Endothelial cell of umbilical vein (primary cell): Measurements from ENCODE around the gene OCA2. TPM values are rescaled to one million over a fixed set of nuclear protein-coding genes. Genes with fewer than 3 reads are reported as not detected.

Experiments
- BruUV-seq: library from RNA; stranded (reverse); fragments of 400-500 nt; replicated peaks from 2 replicates; lab custom pipeline; 2021; lab: Mats Ljungman, UMichigan
- CTCF ChIA-PET: fragments of 300-600, 350-600 bp; sonication (Branson Sonifier 250); formaldehyde crosslinking; loops from one replicate; lab custom pipeline; 2021; ENCODE audit warnings: antibody characterized with exemption, inconsistent platforms; lab: Charles Lee
- POLR2A ChIA-PET: fragments of 300-600, 350-600 bp; sonication (Branson Sonifier 250); formaldehyde crosslinking; loops from one replicate; lab custom pipeline; 2021; ENCODE audit warnings: antibody characterized with exemption, inconsistent platforms; lab: Charles Lee
- DNase-seq: peaks from one replicate; pipeline ENCODE4 v3.0.0-alpha.2; 2011; ENCODE audit warnings: low read depth, low spot score
- FAIRE-seq: peaks from 2 replicates; lab custom pipeline; 2011; peaks lifted over from hg19 to GRCh38; lab: Jason Lieb, UNC
- H2AFZ ChIP-seq: 2 replicates; pipeline ENCODE4 v1.6.0; 2012; ENCODE audit warnings: low read depth, low read length, control low read depth, inconsistent platforms
- H3K27ac ChIP-seq: 2 replicates; pipeline ENCODE4 v1.5.1; 2011; ENCODE audit warnings: low read depth, mild to moderate bottlenecking, control low read depth, low read length, moderate library complexity; ENCODE audit not compliant: insufficient read depth
- H3K27me3 ChIP-seq, 2 experiments: 2 replicates each; pipeline versions ENCODE4 v1.6.0 to v1.6.1; 2011; ENCODE audit warnings: low read length in 2 of 2, mixed read lengths in 1 of 2; ENCODE audit not compliant: control insufficient read depth in 2 of 2, insufficient read depth in 2 of 2
- H3K36me3 ChIP-seq, 2 experiments: 2 replicates in 1 of 2; 3 replicates in 1 of 2; pipeline ENCODE4 v1.5.1; 2011; ENCODE audit warnings: low read length in 2 of 2, mild to moderate bottlenecking in 1 of 2, moderate library complexity in 1 of 2; ENCODE audit not compliant: control insufficient read depth in 2 of 2, insufficient read depth in 2 of 2; ENCODE audit errors: extremely low read depth in 1 of 2
- H3K4me1 ChIP-seq: 3 replicates; pipeline ENCODE4 v1.5.1; 2011; ENCODE audit warnings: mild to moderate bottlenecking, low read length; ENCODE audit not compliant: control insufficient read depth, insufficient read depth; ENCODE audit errors: extremely low read depth
- H3K4me2 ChIP-seq: 2 replicates; pipeline ENCODE4 v1.6.1; 2011; ENCODE audit warnings: low read length, control low read depth, mixed read lengths; ENCODE audit not compliant: insufficient read depth
- H3K4me3 ChIP-seq, 3 experiments: fragments of 200-600 bp in 1 of 3; sonication (generic), shearing (Covaris generic) in 1 of 3; replicated peaks in 1 of 3; 2 replicates each; pipeline ENCODE4 v1.5.1; 2011 to 2016; ENCODE audit warnings: control low read depth in 3 of 3, low read length in 3 of 3, mild to moderate bottlenecking in 2 of 3, inconsistent platforms in 1 of 3, low read depth in 1 of 3, moderate library complexity in 1 of 3; ENCODE audit not compliant: insufficient read depth in 1 of 3
- H3K79me2 ChIP-seq: 2 replicates; pipeline ENCODE4 v1.6.0; 2012; ENCODE audit warnings: low read length, inconsistent platforms; ENCODE audit not compliant: control insufficient read depth, insufficient read depth
- H3K9ac ChIP-seq: replicated peaks from 2 replicates; pipeline ENCODE3; 2011; ENCODE audit warnings: low read length, control low read depth; ENCODE audit not compliant: insufficient read depth; ENCODE audit errors: extremely low read depth
- H3K9me1 ChIP-seq: replicated peaks from 3 replicates; pipeline ENCODE4 v1.6.0; 2011; ENCODE audit warnings: mild to moderate bottlenecking, low read length; ENCODE audit not compliant: control insufficient read depth, insufficient read depth; ENCODE audit errors: extremely low read depth
- H3K9me3 ChIP-seq: replicated peaks from 2 replicates; pipeline ENCODE4 v1.5.1; 2012; ENCODE audit warnings: low read length, inconsistent platforms; ENCODE audit not compliant: control insufficient read depth, insufficient read depth
- H4K20me1 ChIP-seq: replicated peaks from 2 replicates; pipeline ENCODE3; 2011; ENCODE audit warnings: mild to moderate bottlenecking, low read length; ENCODE audit not compliant: control insufficient read depth, insufficient read depth; ENCODE audit errors: extremely low read depth
- EZH2 ChIP-seq: IDR thresholded peaks from 2 replicates; pipeline ENCODE4 v1.6.1; 2012; ENCODE audit warnings: borderline replicate concordance, low read depth, mild to moderate bottlenecking, moderate library complexity, low read length, inconsistent platforms; ENCODE audit not compliant: severe bottlenecking
- GATA2 ChIP-seq: IDR thresholded peaks from 2 replicates; pipeline ENCODE4 v1.7.0; 2011; ENCODE audit warnings: low read depth, mild to moderate bottlenecking, moderate library complexity, mixed read lengths, low read length; ENCODE audit not compliant: insufficient read length, insufficient read depth
- MYC ChIP-seq: IDR thresholded peaks from one replicate; pipeline ENCODE4 v1.6.1; 2011; ENCODE audit warnings: mild to moderate bottlenecking, low read depth, low read length
- POLR2A ChIP-seq: IDR thresholded peaks from 2 replicates; pipeline ENCODE4 v1.6.1; 2012; ENCODE audit warnings: low read depth, mild to moderate bottlenecking, control low read depth, low read length
- POLR2AphosphoS5 ChIP-seq: IDR thresholded peaks from 2 replicates; pipeline ENCODE4 v1.6.1; 2012; ENCODE audit warnings: low read depth, mild to moderate bottlenecking, control low read depth, low read length, moderate library complexity; ENCODE audit not compliant: insufficient read depth
- dilution Hi-C: fragments of 300-500 bp; cut with MboI; formaldehyde crosslinking; loops from one replicate; pipeline ENCODE4 v1.15.0; 2019; ENCODE audit warnings: low sequenced_read_pairs; ENCODE audit not compliant: extremely low pct_ligation_motif_present
- intact Hi-C: fragments of 100-400 bp; cut with micrococcal nuclease; formaldehyde crosslinking; loops from one replicate; pipeline ENCODE4 v1.10.0; 2022
- polyA plus RNA-seq, 4 experiments: library from polyadenylated mRNA; depleted of rRNA in 3 of 4; stranded (reverse) in 3 of 4; unstranded in 1 of 4; fragments of >200 nt; gene quantifications; 2 replicates each; pipeline versions ENCODE4 v1.2.1 to v1.2.3, GENCODE V29; 2011 to 2012; ENCODE audit warnings: missing spikeins in 1 of 4
- total RNA-seq: library from RNA; stranded (reverse); gene quantifications from 2 replicates; pipeline ENCODE4 v1.2.3, GENCODE V29; 2021
- TF ChIP-seq, protein P1 (sequence below), 2 donors: IDR thresholded peaks; 1 replicate in 1 of 2; 2 replicates in 1 of 2; pipeline ENCODE4 v1.5.1; 2011; ENCODE audit warnings: low read length in 2 of 2, mild to moderate bottlenecking in 2 of 2, moderate library complexity in 2 of 2, control low read depth in 1 of 2, inconsistent platforms in 1 of 2, low read depth in 1 of 2; ENCODE audit not compliant: insufficient read depth in 1 of 2; ENCODE audit errors: extremely low read depth in 1 of 2

The OCA2 gene
- total and polyA plus RNA-seq, 2 donors (not counting 3 experiments of a cell fraction or from before 2014, with no cell fraction given), result not detected

DNA sequence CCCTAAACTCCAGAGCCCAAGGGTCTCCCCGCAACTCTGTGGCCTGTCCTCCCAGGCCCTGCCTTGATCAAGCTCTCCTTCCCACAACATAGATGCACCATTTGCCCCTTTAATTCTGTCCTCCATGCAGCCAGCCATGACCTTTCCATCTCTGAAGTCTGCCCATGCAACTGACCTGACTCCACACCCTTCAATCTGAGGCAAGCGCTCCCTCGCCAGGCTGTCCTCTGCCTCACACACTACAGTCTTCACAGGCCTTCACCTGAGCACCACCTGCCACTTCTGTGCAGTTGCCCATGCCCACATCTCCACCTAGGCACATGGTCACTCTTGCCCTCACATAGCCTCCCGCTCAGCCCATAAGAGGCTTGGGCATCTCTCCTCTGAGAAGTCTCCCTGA is 244.0 kb downstream of the OCA2 start:
- ChIA-PET CTCF (no interaction called here), POLR2A (no interaction called here)
- no peaks in the 10 kb centered on the region for H3K36me3 ChIP-seq
- dilution Hi-C loops (no loop called here), intact Hi-C loops (no loop called here)
- no peaks in the 10 kb centered on the region for H3K79me2 ChIP-seq
- H3K4me1 ChIP-seq, result no peaks in the 10 kb centered on the region
- H2AFZ ChIP-seq, result no peak overlapping the region
- no peak overlapping the region for H3K4me3 ChIP-seq
- H3K4me2 ChIP-seq, result no peak overlapping the region
- DNase-seq, result no peak
- peaks cover 5% of the 10 kb centered on the region for H3K9me3 ChIP-seq
- no peak overlapping the region for H3K9ac ChIP-seq
- no peak for TF ChIP-seq MYC
- FAIRE-seq, result no peak
- BruUV-seq, result no TSS peak
- H4K20me1 ChIP-seq, result no peaks in the 10 kb centered on the region
- H3K9me1 ChIP-seq, result no peaks in the 10 kb centered on the region
- H3K27ac ChIP-seq, result no peak overlapping the region
- H3K27me3 ChIP-seq, result no peaks in the 10 kb centered on the region

DNA sequence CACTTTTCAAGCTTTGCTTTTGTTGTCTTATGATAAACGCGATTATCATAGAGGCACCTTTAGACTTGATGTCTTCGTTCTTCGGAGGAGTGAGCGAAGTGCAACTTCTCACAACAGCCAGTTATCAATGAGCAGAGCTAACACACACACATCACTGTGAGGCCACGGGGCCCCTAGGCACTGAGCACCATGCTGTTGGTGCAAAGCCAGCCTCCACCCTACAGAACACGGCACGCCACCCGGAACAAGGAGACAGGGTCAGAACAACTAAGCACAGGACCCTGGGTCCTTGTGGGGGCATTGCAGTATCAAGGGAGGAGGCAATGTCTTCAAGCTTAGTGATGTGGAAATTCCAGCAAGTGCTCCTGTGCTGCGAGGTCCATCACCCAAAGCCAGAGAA is 244.5 kb downstream of the OCA2 start:
- Histone ChIP-seq H3K4me1 (no peaks in the 10 kb centered on the region), H3K27ac (no peak overlapping the region), H3K27me3 (no peaks in the 10 kb centered on the region), H3K9ac (no peak overlapping the region), H2AFZ (no peak overlapping the region), H4K20me1 (no peaks in the 10 kb centered on the region), H3K4me2 (no peak overlapping the region), H3K4me3 (no peak overlapping the region), H3K9me1 (no peaks in the 10 kb centered on the region), H3K36me3 (no peaks in the 10 kb centered on the region), H3K9me3 (peaks cover 5% of the 10 kb centered on the region), H3K79me2 (no peaks in the 10 kb centered on the region)
- FAIRE-seq (no peak), DNase-seq (no peak)
- ChIA-PET CTCF (no interaction called here), POLR2A (no interaction called here)
- TF ChIP-seq POLR2A (no peak), MYC (no peak), POLR2AphosphoS5 (no peak), GATA2 (no peak), EZH2 (no peak)
- TF ChIP-seq, protein P1, sequence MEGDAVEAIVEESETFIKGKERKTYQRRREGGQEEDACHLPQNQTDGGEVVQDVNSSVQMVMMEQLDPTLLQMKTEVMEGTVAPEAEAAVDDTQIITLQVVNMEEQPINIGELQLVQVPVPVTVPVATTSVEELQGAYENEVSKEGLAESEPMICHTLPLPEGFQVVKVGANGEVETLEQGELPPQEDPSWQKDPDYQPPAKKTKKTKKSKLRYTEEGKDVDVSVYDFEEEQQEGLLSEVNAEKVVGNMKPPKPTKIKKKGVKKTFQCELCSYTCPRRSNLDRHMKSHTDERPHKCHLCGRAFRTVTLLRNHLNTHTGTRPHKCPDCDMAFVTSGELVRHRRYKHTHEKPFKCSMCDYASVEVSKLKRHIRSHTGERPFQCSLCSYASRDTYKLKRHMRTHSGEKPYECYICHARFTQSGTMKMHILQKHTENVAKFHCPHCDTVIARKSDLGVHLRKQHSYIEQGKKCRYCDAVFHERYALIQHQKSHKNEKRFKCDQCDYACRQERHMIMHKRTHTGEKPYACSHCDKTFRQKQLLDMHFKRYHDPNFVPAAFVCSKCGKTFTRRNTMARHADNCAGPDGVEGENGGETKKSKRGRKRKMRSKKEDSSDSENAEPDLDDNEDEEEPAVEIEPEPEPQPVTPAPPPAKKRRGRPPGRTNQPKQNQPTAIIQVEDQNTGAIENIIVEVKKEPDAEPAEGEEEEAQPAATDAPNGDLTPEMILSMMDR (IDR thresholded peaks at IDR 0.05; ENCODE audit: extremely low read depth in 1 of 2, insufficient read depth in 1 of 2, low read depth in 1 of 2, low read length in 2 of 2), result no peak
- intact Hi-C loops, result no loop called here
- dilution Hi-C loops, result no loop called here
- no TSS peak for BruUV-seq
